A673 (cell line): ENCODE results near the gene ABCA13. TPM values are rescaled to one million over a fixed set of nuclear protein-coding genes. Genes with fewer than 3 reads are reported as not detected.

ENCODE experiments used
- BruUV-seq: library from RNA; stranded (reverse); fragments of 400-500 nt; replicated peaks from 2 replicates; lab custom pipeline; 2021; lab: Mats Ljungman, UMichigan
- CTCF ChIA-PET: fragments of 300-600 bp; sonication (Branson Sonifier 250); formaldehyde crosslinking; loops from one replicate; lab custom pipeline; 2022; ENCODE audit warnings: antibody characterized with exemption; lab: Charles Lee
- POLR2A ChIA-PET: fragments of 300-600 bp; sonication (Branson Sonifier 250); formaldehyde crosslinking; loops from one replicate; lab custom pipeline; 2022; ENCODE audit warnings: antibody characterized with exemption; ENCODE audit not compliant: low non-redundant PET; lab: Charles Lee
- DNase-seq: peaks from one replicate; pipeline ENCODE4 v3.0.0-alpha.2; 2015; ENCODE audit warnings: low spot score
- H3K27ac ChIP-seq: fragments of 200-600 bp; sonication (generic); 2 replicates; pipeline ENCODE4 v1.5.1; 2016; ENCODE audit warnings: mixed run types, low read depth, mild to moderate bottlenecking, mixed read lengths, antibody characterized with exemption, low read length; ENCODE audit not compliant: poor library complexity, severe bottlenecking
- H3K27me3 ChIP-seq: fragments of 200-600 bp; sonication (generic); replicated peaks from 2 replicates; pipeline ENCODE4 v1.6.1; 2017; ENCODE audit warnings: mixed run types, low read depth, mild to moderate bottlenecking, mixed read lengths, antibody characterized with exemption, low read length; ENCODE audit not compliant: insufficient read depth, poor library complexity
- H3K36me3 ChIP-seq: fragments of 200-600 bp; sonication (generic); 2 replicates; pipeline ENCODE4 v1.6.1; 2016; ENCODE audit warnings: mixed run types, mild to moderate bottlenecking, mixed read lengths, antibody characterized with exemption, low read length; ENCODE audit not compliant: insufficient read depth, poor library complexity, severe bottlenecking
- H3K4me1 ChIP-seq: fragments of 200-600 bp; sonication (generic); 2 replicates; pipeline ENCODE4 v1.6.1; 2017; ENCODE audit warnings: mixed run types, mild to moderate bottlenecking, mixed read lengths, antibody characterized with exemption, low read length; ENCODE audit not compliant: insufficient read depth, poor library complexity, severe bottlenecking
- H3K4me3 ChIP-seq: fragments of 200-600 bp; sonication (generic); 2 replicates; pipeline ENCODE4 v1.5.1; 2016; ENCODE audit warnings: low read depth, mixed run types, mild to moderate bottlenecking, mixed read lengths, low read length; ENCODE audit not compliant: poor library complexity, severe bottlenecking
- H3K9me3 ChIP-seq: fragments of 200-600 bp; sonication (generic); 2 replicates; pipeline ENCODE4 v1.6.1; 2016; ENCODE audit warnings: mixed run types, low read depth, mild to moderate bottlenecking, mixed read lengths, antibody characterized with exemption, low read length; ENCODE audit not compliant: poor library complexity, severe bottlenecking
- EZH2 ChIP-seq: fragments of 200-600 bp; sonication (generic); IDR thresholded peaks from 2 replicates; pipeline ENCODE4 v1.6.1; 2017; ENCODE audit warnings: borderline replicate concordance, low read depth, mild to moderate bottlenecking, mixed read lengths, antibody characterized with exemption, low read length; ENCODE audit not compliant: poor library complexity, severe bottlenecking
- intact Hi-C: fragments of 100-400 bp; cut with micrococcal nuclease; formaldehyde crosslinking; loops from one replicate; pipeline ENCODE4 v1.10.0; 2022; ENCODE audit not compliant: unreplicated experiment
- total RNA-seq: library from RNA; stranded (reverse); gene quantifications from 2 replicates; pipeline ENCODE4 v1.2.3, GENCODE V29; 2021
- TF ChIP-seq, protein P1 (sequence below): fragments of 300-800, 200-600 bp; sonication (generic); conservative IDR thresholded peaks from 2 replicates; pipeline ENCODE4 v1.5.1; 2017; ENCODE audit warnings: low read depth, mild to moderate bottlenecking, antibody characterized with exemption, low read length, moderate library complexity, mixed read lengths

ABCA13 gene
- total RNA-seq, 1 experiment from 2014 or later, result 15.6 TPM

DNA sequence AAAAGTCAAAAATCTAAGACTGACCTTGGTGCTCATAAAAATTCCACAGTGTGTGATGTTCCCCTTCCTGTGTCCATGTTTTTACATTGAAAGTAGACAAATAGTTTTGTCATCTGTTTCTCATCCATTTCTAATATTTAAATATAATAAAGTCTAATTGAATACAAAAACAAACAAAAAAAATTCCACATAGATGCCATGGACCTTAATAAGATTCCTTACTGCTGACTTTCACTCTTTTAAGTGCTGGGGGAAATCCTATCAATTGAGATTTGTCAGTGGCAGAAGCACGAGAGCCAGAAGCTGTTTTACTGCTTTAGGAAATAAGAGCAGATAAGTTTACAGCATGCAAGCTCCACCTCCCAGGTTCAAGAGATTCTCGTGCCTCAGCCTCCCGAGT, 310.0 kb downstream of the ABCA13 start:
- BruUV-seq, result no TSS peak
- no peak for DNase-seq
- Histone ChIP-seq H3K27ac (no peak overlapping the region), H3K4me3 (no peak overlapping the region), H3K4me1 (no peaks in the 10 kb centered on the region), H3K36me3 (no peaks in the 10 kb centered on the region), H3K9me3 (no peaks in the 10 kb centered on the region), H3K27me3 (no peaks in the 10 kb centered on the region)
- intact Hi-C loops, result no loop called here
- no peak for TF ChIP-seq EZH2
- TF ChIP-seq, protein P1, sequence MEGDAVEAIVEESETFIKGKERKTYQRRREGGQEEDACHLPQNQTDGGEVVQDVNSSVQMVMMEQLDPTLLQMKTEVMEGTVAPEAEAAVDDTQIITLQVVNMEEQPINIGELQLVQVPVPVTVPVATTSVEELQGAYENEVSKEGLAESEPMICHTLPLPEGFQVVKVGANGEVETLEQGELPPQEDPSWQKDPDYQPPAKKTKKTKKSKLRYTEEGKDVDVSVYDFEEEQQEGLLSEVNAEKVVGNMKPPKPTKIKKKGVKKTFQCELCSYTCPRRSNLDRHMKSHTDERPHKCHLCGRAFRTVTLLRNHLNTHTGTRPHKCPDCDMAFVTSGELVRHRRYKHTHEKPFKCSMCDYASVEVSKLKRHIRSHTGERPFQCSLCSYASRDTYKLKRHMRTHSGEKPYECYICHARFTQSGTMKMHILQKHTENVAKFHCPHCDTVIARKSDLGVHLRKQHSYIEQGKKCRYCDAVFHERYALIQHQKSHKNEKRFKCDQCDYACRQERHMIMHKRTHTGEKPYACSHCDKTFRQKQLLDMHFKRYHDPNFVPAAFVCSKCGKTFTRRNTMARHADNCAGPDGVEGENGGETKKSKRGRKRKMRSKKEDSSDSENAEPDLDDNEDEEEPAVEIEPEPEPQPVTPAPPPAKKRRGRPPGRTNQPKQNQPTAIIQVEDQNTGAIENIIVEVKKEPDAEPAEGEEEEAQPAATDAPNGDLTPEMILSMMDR, result no peak
- ChIA-PET CTCF (no interaction called here), POLR2A (no interaction called here)

DNA sequence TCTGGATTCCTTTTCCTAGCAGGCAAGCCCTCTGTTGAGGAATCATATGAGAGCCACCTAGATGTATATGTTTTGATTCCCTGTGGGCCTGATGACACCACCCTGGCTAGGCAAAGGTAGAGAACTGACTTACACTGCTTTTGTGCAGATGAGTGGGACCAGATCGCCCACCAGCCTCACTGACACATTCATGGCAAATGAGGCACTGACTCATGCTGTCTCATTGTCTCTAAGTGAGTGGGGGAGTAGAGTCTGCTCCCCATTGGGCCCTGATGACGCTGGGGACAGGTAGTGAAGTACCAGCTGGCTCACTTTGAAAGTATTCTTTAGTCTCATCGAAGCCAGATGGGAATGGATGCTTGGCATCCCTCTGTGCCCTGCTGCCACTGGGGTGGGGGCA, 326.3 kb downstream of the ABCA13 start:
- intact Hi-C loops, result no loop called here
- H3K36me3 ChIP-seq, result no peaks in the 10 kb centered on the region
- no TSS peak for BruUV-seq
- DNase-seq, result no peak
- no peak for TF ChIP-seq EZH2
- TF ChIP-seq, protein P1, result no peak
- ChIA-PET POLR2A (no interaction called here), CTCF (no interaction called here)
- no peak overlapping the region for H3K4me3 ChIP-seq
- H3K9me3 ChIP-seq, result no peaks in the 10 kb centered on the region
- H3K27ac ChIP-seq, result no peak overlapping the region
- no peaks in the 10 kb centered on the region for H3K27me3 ChIP-seq
- H3K4me1 ChIP-seq, result no peaks in the 10 kb centered on the region

DNA sequence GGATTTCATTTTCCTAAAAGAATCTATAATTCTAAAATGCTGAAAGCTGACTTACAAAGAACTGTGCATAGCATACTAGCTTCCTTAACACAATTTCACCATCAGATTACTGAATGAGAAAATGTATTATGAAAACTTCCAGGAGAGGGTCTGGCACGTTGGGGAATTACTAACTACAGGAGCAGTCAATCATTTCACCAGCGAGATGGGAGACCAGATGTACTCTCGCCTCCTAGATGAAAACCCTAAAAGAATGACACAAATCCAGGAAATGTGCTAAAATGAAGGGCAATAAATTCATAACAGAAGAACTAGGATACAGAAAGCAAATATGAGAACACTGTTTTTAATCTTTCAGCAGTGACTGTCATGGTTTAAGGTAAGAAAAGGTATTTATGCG, 330.8 kb downstream of the ABCA13 start:
- ChIA-PET POLR2A (no interaction called here), CTCF (no interaction called here)
- Histone ChIP-seq H3K27me3 (no peaks in the 10 kb centered on the region), H3K4me3 (no peak overlapping the region), H3K36me3 (no peaks in the 10 kb centered on the region), H3K27ac (no peak overlapping the region), H3K9me3 (no peaks in the 10 kb centered on the region), H3K4me1 (no peaks in the 10 kb centered on the region)
- TF ChIP-seq, protein P1, result no peak
- TF ChIP-seq EZH2, result no peak
- intact Hi-C loops, result no loop called here
- DNase-seq, result no peak
- no TSS peak for BruUV-seq
